Stimulated activated CD4-positive, alpha-beta T cell treated with anti-CD3 and anti-CD28 coated beads, Interleukin-12 subunit alpha, Interleukin-12 subunit beta, amount 100 ng/mL, for 48 hours (primary cell): Measurements from ENCODE around the gene LRRC25.

Experiments
- DNase-seq, 3 donors: peaks; one replicate each; pipeline ENCODE4 v3.0.0-alpha.2; 2020; ENCODE audit warnings: low read depth in 2 of 3, low spot score in 1 of 3

The LRRC25 gene

DNA sequence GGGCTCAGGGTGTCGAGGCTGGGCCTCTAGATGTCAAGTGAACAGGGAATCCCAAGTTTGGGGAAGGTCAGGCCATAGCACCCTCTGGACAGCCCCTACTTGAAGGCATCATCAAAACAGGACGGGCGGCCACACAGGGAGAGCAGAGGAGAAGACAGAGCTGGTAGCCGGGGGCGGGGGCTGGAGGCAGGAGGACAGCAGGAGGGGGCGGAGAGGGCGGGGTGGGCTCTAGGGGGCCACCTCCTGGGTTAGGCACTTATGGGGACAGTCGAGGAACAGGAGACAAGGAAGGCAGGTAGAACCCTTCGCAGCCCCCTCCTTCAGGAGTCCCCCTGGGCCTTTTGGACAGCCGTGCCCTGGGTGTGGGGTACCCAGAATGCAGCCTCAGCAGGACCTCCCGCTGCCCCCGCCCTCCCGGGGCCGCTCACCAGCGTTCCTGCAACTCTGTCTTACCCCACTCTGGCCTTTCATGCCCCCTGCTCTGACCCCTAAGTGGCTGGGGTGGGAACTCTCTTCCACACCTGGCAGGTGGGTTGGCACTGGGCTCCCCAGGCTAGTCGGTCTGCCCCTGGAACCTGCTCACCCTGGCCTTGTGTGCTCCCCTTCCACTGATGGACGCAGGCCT is 27.6 kb upstream of the LRRC25 start:
- DNase-seq = no peak

DNA sequence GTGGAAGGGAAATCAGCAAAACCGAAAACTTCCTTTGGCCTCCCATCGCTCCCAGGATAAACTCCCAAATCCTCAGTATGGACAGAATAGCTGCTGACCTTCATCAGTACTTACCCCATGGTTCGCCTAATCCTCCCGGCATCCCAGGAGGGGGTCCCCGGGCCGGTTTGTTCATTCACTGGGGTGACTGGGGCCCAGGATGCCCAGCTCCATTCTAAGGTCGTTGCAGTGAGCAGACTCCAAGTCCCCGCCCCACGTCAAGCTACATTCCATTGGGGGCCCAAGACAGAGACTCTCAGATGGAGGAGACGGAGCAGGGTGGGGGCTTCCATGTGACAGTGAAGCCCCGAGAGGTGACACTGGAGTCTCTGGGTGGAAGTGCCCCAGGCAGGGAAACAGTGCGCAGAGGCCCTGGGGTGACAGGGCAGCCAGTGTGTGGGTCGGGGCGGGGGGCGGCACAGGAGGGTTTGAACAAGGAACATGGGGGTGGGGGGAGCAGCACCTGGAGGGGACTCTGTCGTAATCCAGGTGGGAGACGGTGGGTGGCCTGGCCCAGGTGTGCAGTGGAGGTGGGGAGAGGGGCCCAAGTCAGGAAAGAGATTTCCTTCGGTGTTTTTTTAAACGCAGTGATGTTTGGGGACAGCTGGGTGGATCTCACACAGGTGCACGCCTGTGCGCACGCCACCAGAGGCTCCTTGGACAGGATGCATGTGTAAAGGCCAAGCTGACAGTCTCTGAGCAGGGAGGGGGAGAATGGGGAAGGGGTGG is 26.9 kb upstream of the LRRC25 start:
- no peak for DNase-seq

DNA sequence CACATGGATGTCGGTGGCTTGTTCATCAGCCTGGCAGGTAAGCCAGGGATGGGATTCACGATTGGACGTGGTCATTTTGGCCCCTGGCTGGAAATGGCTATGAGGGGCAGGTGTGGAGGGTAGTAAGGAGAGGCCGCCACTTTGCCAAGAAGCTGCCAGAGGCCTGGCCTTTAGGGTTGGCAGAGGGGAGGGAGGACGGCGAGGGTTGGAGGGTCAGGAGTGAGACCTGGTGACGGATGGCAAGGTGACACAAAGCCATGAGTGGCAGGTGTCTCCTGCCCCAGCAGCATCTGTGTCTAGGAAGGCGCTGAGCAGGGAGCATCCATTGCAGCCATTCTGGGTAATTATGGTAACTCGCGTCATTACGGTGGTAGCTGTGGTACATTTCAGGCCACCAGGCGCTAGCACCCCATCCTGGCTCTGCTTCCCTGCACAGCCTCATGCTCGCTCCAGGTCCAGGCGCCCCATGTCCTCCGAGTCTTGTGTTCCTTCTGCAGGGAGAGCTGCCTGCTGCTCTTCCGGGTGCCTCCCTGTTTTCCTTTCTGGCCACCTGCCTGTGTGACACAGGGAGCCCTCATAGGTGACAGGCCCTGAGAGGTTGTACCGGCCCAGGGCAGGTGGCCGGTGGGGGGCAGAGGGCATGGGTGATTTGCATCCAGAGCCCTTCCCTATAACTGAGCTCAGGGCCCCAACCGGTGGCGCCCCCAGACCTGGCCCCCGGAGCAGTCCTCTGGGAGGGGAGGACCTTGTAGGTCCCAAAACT is 26.0 kb upstream of the LRRC25 start:
- DNase-seq = no peak

DNA sequence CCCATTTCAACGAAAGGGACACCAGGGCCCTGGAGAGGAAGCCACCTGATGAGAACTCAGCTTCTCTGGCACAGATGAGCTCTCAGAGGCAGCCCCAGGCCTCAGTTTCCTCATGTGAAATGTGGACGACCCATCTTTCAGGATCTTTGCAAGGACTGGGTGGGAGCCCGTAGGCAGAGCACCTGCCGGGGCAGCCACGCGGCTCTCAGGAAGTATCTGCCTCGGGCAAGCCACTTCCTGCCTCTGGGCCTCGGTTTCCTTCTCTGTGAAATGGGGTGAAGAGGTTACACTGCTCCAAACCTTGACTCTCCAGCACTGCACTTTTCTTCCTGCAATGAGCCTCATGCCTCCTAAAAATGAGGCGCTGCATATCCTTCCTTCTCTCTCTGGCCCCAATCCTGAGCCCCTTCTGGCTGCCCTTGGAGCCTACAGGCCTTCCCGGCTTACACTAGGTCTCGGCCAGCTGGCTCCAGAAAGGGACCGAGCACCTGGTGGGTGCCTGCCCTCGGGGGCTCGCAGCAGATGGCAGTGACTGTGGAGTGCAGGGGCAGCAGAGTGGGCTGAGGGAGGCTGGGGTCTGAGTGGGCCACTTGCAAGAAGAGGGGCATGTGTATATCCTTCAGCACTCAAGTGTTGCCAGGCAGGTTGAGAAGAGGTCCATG is 25.2 kb upstream of the LRRC25 start:
- DNase-seq = no peak

DNA sequence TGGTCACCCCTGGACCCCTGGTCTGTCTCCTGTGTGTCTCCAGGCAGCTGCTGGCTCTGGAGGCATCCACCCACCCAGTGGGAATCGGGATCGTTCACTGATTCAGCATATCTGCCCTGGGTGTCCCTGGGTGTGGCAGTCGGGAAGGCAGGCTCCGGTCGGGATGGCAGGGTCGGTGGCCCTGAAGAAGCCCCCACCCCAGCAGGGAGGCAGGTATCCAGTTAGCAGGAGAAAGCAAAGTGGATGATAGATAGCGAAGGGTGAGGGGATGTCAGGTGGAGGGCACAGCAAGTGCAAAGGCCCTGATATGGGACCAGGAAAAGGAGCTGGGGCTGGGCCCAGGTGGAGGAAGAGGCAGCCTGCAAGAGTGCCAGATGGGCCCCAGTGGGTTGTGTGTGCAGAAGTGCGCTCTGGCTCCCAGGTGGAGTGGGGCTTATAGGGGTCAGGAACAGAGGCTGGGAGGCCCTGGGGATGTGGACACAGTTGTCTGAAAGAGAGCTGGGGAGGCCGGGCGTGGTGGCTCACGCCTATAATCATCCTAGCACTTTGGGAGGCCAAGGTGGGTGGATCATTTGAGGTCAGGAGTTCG is 24.0 kb upstream of the LRRC25 start:
- DNase-seq = no peak

DNA sequence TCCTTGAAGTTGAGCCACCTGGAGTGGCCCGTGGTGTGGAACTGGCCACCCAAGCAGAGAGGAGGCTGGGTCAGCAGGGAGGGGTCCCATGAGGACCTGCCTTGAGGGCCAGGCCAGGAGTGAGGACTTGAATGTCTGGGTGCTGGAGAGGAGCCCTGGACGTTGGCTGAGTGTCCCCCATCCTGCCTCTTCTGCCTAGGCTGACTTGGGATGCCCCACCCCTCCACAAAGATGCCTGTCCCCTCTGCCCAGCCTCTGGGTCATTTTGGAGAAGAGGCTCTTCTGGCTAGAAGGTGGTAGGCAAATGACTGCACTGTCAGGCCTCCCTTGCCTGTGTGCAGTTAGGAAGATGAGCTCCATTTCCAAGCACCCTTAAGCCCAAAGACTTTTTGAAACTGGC is 23.5 kb upstream of the LRRC25 start:
- no peak for DNase-seq

DNA sequence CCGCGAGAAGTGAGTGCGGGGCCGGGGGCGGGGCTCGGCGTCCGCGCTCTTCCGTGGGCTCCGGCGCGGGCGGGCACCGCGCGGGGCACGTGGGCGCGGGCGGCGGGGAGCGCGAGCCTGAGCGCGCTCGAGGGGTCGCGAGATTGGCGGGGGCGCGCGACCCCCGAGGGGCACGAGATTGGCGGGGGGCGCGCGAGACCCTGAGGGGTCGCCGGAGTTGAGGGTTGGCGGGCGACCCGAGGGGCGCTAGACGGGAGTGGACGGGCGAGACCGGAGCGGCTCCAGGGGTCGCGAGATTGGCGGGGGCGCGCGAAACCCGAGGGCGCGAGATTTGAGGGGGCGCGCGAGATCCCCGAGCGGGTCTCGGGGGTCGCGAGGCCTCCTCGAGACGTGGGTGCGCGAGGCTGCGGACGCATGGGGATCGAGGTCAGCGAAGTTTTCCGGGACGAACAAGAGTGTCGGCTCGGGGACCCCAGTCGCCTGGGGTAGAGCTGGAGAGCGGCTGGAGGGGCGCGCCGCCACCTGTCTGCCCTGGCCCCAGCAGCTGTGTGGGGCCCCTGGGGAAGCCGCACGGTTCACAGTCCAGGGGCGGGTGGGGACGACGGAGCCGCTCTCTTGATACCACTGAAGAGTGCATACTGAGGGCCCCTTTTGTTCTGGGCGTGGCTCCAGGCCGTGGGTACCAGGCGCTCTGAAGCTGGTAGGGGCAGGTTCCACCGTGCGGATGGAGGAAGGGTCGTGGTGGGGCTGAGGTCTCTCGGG is 22.5 kb upstream of the LRRC25 start:
- peak in 1 of 3 donors; percentile 43 for DNase-seq

DNA sequence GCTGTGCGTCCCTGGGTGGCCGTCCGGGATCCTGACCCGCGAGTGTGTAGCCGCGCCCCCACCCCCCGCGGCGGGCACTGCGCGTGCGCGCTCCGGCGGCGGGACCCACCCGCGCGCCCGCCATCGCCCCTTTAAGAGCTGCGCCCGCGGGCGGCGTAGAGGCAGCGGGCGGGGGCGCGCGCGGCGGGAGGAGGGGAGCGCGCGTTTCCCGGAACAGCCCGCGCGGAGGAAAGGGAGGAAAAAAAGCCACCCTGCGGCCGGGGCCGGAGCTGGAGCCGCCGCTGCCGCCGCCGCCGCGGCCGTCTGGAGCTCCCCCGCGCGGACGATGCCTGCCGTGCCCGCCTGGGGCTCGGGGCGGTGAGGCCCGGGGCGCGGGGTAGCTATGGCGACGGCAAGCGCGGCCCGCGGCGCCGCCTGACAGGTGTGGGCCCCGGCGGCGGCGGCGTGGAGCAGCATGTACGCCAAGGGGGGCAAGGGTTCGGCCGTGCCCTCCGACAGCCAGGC is 21.8 kb upstream of the LRRC25 start, which contains the start of gene SSBP4:
TSS of gene SSBP4 (plus strand) at position 204 of the 504 bp plus-strand sequence. CDS start at position 455, 251 bp downstream.
- peak in 1 of 3 donors; percentile 66 for DNase-seq

DNA sequence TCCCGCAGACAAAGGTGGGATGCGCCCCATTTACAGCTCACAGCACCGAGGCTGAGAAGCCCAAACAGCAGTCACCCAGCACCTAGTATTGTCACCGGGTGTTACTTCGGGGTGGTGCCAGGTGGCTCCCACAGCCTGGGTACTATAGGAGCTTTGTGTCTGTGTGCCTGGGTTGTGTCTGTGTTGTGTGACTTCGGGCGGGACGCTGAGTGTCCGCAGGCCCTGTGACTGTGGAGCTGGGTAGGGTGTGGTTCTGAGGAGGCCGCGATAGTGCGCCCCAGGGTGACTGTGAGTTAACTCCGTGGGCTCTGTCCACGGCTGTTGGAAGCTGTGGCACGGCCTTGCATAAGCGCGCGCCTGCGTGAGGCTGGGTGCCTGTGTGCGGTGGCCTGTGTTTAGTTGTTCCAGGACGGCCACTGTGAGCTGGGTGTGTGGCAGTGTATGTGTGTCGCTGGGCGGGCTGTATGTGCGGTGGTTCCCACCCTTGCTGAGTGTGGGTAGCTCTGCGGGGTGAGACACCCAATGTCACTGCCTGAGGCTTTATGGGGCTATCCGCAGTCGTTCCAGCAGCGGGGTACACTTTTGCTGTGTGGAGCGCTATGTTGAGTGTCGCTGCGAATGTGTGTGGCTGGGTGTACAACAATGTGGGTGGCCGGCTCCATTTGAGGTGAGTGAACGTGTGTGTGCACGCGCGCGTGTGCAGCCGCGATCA is 21.2 kb upstream of the LRRC25 start:
- DNase-seq = no peak

DNA sequence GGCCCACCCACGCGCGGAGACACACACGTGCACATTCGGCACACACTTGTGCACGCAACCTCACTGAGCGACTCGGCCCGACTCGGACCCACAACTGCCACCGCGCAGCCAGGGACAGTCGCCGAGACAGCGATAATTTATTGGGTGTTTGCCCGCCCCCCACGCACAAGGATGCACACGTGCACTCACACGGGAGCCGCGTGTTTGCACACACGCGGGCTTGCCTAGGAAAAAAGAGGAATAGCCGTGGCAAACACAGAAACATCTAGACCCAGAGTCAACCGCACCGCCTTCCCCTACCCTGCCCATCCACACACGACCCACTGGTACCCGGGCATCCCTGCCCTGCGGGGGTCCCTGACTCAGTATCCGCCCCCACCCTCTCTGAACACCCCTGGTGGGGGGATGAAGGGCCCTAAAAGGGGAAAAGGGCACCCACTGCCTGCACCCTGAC is 20.6 kb upstream of the LRRC25 start:
- no peak for DNase-seq

DNA sequence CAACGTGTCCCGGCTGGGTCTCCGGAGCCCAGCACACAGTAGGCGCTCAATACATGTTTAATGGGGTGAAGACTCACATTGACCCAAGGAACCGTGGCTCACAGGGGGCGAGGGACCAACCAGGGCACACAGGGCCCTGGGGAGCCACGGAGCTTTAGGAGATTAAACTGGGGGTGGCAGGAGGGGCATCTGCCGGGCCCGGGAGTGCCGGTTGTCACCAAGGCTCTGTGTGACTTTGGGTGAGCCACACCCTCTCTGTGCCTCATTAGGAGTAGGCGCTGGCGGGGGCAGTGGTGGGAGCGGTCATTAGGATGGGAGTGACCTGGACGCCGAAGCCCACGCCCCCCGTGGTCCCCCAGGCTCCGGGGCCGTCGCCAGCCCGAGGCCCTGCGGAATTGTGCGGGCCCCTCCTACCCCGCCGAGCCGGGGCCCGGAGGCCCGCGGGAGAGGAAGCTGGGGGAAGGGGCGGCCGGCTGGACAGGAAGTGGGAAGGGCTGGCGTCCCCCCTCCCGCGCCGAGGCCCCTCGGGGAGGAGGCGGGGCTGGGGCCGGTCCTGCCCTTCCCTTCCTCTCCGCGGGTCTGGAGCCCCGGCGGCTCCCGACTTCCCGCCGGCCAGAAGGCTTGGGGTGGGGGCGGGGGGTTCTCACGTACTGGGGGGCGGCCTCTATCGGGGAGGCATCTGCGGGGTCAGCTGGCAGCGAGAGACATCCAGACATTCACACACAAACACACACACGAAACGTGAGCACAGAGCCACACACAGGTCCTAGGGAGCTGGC is 20.0 kb upstream of the LRRC25 start:
- DNase-seq = no peak

DNA sequence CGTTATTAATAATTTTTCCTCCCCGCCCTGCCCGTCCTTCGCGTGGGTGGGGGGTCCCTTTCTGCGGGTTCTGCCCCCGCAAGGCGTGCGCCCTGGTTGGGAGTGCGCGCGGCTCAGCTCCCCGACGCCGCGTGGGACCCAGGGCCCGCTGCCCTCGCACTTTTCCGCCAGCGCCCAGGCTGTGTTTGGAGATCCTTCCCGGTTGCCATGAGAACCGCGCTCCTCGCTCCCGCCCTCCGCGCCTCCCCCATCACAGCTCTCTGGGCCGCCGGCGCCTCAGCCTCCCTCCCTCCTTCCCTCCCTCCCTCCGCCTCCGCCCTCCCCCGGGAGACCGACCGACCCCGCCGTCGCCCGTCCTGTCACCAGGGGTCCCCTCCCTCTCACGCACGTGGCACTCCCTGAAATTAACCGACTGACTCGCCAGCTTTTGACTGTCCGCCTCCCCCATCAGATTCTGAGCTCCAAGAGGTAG is 19.4 kb upstream of the LRRC25 start:
- DNase-seq = peak in 1 of 3 donors; percentile 71

DNA sequence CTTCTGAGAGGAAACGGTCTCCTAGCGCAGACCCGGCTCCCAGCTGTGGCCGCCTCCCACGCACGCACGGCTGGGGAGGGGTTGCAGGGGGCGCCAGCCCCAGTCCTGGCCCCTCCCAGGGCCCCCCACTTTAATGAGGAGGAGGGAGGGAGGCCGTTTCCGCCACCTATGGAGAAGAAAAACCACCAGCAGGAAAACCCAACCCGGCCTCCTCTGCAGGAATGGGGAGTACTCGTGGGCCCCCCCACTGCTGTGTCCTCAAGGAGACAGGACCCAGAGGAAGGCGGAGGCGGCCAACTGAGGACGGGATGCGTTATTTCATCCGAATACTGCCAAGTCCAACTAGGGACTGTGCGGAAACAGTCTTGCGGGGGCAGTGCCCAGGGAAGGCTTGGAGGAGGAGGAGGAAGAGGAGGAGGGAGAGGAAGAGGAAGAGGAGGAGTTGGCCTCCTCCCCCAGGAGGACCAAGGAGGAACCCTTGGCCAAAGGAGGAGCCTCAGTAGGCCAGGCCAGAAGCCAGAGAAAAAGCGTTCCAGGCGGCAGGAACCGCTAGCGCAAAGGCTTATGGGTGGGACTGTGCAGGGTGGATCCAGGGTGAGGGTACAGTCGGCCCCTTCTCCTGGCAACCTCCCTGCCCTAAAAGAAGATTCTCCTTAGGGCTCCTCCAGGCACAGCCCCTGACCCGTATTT is 17.9 kb upstream of the LRRC25 start:
- no peak for DNase-seq

DNA sequence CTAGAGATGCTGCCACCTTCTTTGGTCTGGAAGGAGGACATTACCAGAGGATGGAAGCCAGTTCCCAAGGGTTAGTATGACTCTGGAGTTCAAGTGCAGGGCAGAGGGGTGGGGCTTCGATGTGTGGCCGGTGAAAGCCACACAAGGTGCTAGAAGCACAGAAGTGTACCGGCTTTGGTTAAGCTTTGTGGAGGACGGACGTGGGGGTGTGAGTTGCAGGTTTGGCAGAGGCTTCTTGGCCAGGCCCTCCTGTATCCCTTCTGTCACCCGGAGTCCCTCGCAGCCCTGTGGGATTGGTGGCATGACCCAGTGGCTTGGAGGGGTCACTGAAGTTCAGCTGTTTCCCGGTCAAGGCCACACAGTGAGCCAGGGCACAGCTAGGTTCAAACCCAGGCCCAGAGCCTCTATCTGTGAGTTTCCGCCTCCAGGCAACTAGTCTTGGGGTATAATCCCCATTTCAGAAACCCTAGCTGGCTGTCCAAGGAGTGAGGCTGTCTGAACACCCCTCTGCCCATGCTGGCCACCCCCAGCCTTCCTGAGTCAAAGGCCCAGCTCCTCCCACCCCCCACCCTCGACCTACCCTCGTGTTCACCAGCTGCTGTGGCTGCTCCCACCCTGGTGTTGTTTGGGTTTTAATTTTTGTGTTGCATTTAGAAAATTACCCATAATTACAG is 17.2 kb upstream of the LRRC25 start:
- no peak for DNase-seq

DNA sequence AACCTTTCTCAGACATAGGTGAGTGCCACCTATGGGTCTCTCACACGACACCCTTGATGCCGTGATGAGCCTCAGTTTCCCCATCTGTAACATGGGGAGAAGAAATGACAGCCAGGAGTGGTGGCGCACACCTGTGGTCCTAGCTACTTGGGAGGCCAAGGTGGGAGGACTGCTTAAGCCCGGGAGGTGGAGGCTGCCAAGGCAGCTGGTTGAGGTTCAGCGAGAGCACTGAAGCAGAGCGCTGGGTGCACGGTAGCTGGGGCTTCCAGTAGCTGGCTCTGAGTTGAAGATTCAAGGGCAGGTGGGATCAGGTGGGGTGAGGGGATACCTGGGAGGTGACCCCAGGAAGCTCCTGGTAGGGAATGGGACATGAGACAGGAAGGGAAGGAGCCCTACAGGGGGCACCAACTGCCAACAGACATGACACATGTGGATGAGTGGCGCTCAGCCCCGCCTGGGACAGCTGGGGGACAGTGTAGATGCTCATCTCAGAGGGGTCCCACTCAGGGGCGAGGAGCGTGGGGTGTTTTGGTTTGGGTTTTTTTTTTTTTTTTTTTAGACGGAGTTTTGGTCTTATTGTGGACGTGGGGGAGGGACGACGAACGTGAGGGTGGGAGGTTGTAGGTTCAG is 15.3 kb upstream of the LRRC25 start:
- DNase-seq = no peak

DNA sequence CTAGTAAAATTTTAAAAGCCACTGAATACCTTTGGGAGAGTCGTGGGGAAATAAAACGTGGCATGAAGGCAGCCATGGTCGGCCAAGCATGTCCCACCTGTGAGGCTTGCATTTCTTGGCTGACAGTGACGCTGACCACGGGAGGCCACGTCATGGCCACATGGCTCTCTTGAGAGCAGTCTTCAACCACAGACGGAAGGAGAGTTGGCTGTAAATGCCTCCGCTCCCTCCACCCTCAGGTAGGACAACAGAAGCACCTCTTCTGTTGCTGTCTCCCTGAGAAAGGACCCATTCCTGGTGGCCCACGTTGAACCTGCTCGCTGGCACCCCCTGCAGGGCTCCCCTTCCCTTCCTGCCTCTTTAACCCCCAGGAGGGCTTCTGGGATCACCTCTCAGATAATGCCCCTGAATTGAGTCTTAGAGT is 10.6 kb upstream of the LRRC25 start:
- DNase-seq = no peak

DNA sequence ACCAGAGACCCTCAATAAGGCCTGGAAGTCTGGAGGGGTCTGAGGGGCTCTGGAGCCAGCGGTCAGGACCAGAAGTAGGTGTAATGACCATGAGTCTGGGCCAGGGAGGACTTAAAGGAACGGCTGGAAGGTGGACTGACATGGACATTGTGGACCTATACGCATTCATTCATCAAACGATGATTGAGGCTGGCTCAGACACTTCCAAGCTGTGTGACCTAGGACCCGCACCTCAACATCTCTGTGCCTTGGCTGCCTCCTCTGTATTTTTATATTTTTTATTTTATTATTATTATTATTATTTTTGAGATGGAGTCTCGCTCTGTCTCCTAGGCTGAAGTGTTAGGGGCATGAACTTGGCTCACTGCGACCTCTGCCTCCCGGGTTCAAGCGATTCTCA is 9.3 kb upstream of the LRRC25 start:
- no peak for DNase-seq
